Left renal cortex interstitium (tissue), 4 donors: ENCODE measurements around the gene TGOLN2. TPM values are rescaled to one million over a fixed set of nuclear protein-coding genes. Genes with fewer than 3 reads are reported as not detected.
"Not testable (repeated sequence)": the region's sequence is repeated elsewhere in the genome, so short reads cannot be mapped to it uniquely, and the experiment has no call there.

ENCODE experiments used
- DNase-seq, 4 donors: peaks; one replicate each; pipeline ENCODE4 v3.0.0-alpha.2; 2013; ENCODE audit warnings: low read depth in 4 of 4, low spot score in 2 of 4, missing footprints in 1 of 4
- polyA plus RNA-seq, 4 donors: library from polyadenylated mRNA; unstranded; fragments of 120-200 nt; gene quantifications; one replicate each; pipeline ENCODE4 v1.2.1, GENCODE V29; 2013; ENCODE audit not compliant: insufficient read length in 4 of 4

Gene TGOLN2
- polyA plus RNA-seq = 100 to 1,000 TPM; 113 to 136 (median 127) TPM

DNA sequence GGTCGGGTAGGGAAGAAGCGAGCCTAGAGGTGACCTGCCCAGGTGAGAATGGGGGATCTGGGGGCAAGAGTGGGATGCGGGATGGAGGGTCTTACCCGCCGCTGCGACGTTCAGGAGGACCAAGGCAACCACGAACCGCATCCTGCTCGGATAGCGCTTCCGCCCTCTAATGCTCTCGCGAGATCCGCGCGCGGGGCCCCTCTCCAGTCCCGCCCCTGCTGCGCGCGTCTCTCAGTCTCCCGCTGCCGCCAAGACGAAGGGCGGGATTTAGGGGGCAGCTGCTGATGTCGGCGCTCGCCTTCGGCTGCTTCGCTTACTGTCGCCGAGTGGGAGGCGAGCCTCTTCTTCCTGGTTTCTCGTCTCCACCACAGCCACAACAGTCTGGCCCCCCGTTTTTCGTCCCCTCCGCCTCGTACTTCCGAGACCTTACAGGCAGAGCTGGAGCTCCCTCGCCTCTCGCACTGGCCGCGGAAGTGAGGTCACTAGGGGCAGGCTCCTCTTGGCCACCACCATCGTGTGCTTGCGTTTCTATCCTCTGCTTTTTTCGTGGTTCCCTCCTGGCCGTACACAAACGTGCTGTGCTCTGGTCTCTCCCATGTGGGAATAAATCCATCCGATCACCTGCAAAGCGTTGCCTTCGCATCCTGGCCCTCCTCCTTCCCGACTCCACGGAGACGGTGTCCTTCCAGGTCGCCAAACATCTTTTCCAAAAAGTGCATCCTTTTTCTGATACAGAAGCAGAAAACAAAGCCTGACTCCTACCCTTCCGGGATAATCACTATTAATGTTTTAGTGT, at the start of gene TGOLN2:
TGOLN2 (minus strand) TSS at position 168 of the 796 bp plus-strand sequence; CDS start at position 141, 27 bp downstream.
- peak; percentile 85 to 94 (median 88) for DNase-seq

GRCh38 chr2:85377083-85377482, 49.3 kb upstream of the TGOLN2 start:
- DNase-seq = no peak

DNA sequence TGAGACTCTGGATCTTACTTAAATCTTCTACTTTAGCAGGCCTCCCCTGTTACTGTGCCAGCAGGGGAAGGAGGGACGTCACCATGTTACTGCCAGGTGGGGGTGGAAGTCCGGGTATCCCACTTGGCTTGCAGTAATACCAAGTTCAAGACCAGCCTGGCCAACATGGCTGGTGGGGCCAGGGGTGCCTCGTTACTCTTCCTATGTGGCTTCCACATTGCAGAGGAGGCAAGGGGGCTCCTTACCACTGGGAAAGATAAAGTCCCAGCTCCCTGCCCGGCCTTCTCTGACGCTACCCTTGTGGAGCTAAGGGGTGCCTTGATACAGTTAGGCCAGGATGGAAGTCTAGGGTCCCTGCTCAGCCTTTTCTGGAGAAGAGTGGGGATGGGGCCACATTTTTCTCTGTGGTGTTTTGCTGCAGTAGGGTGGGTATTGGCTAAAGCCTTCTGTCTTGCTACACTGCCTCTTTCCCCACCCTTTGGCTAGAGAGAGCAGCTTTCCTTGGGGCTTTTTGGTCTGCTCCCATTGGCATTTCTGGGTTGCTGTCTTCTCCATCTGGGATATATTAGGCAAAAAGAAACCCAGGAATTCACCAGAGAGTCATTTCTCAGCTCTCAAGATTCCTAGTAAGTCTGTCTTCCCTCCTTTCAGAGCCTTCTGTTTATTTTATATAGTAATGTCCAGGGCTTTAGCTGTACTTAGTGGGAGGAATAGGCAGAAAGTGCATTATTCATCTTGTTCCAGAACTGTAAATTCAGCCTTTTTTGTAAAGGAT, 48.7 kb upstream of the TGOLN2 start:
- no peak for DNase-seq

- DNase-seq = no peak
These were observed 43.3 kb upstream of the TGOLN2 start for GRCh38 chr2:85371045-85371444.

- DNase-seq = no peak
These were observed 41.7 kb upstream of the TGOLN2 start for GRCh38 chr2:85369500-85369899.

DNA sequence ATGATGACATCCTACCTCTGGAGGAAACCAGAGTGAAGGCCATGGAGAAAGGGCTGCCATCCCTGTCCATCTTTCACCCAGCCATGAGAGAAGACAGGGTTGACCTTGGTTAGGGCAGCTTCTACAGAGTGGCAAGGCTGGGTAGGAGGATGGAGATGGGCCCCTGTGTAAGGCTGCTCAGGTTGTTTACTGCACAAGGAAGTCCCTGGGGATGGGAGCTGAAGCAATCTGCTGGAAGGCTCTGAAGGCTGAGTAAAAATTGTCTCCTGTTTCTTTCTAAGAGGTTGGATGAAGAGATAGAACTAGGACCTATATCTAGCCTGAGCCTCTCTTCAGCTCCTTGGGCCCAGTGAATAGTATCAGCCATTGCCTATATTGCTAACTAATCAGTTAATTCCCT, 41.1 kb upstream of the TGOLN2 start:
- no peak for DNase-seq

GRCh38 chr2:85367180-85367579, 39.4 kb upstream of the TGOLN2 start:
- no peak for DNase-seq

DNA sequence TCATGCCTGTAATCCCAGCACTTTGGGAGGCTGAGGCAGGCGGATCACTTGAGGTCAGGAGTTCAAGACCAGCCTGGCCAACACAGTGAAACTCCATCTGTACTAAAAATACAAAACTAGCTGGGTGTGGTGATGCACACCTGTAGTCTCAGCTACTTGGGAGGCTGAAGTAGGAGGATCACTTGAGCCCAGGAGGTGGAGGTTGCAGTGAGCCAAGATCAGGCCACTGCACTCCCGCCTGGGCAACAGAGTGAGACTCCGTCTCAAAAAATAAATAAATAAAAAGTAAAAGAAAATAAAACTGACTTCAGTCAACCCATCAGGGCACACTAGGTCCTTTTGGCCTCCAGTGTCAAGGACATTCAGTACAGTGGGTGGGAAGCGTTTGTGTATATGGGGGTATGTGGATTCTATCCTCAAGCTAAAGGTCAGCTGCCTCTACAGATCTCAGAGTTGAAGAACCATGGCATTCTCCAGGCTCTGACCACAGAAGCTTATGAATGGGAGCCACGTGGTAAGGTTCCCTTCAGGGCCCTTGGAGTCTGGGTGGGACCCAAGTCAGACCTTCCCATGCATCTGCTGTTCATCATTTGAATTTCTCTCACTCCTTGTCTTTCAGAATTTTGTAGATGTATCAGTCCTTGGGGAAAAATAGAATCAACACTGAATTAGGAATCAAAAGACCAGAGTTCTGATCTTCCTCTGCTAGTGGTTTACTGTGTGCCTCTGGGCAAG, 35.0 kb upstream of the TGOLN2 start:
- DNase-seq = not testable (repeated sequence)

- DNase-seq = no peak
These were observed 29.9 kb upstream of the TGOLN2 start for GRCh38 chr2:85357736-85358135.

GRCh38 chr2:85356186-85356585, 28.4 kb upstream of the TGOLN2 start:
- no peak for DNase-seq

- DNase-seq = no peak
These were observed 27.7 kb upstream of the TGOLN2 start for GRCh38 chr2:85355521-85355920.

- DNase-seq = no peak
These were observed 27.3 kb upstream of the TGOLN2 start for GRCh38 chr2:85355073-85355410.

DNA sequence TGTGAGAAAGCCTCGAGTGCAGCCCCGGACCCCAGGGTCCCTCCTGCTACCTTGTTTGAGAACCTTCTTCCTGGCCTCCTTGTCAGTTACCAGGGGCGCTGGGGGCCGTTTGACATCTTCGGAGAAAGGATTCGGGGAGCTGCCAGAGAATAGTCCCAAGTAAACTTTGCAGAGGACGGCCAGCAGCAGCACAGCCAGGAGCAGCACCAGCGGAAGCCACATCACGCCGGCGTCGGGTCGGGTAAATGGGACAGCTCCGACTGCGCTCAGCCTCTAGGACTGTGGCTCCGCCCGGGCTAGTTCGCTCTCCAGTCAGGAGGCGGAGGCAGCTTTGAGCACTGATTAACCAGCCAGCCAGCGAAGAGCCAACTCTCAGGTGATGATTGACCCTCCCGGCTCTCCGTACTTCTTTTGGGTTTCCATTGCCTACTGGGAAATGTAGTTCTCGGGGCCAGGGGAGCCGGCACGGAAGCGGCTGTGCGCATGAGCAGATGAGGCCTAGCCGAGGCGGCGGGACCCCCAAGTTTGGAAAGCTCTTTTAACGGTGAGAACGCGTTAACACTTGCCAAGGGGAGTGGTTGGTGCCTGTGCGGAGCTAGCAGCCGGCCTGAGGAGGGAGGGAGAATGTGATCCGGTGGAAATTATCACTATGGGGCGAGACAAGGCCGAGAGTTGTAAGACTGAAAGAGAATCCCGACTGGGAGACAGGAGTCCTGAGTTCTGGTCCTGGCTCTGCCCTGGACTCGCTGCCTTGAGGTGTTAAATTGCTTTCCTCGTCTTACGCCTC, 26.7 kb upstream of the TGOLN2 start, which contains the start of the genes ELMOD3 and RETSAT:
ELMOD3 (plus strand) TSS at position 484 of the 787 bp plus-strand sequence. CDS start 2,430 bp downstream, outside the sequence.
RETSAT (minus strand) TSS at position 243 of the 787 bp plus-strand sequence; CDS start at position 222, 21 bp downstream.
- DNase-seq = peak; percentile 97 to 100 (median 98)

DNA sequence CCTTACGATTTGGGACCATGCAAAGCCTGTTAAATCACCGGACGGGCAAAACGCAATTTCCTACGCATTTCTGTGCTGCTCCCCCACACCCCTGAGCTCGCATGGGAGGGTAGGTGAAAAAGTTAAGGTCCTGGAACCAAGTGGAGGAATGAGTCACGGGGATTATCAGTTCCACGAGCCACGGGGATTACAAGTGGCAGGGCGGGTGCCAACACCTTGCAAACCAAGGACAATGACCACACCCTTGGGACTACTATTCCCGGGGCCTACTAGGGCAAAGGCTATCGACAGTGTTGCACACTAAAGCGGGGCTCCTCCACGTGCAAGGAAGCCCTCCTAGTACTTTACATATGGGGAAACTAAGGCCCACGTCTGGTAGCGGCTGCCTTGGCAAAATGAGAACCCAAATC, 26.1 kb upstream of the TGOLN2 start:
- DNase-seq = no peak

DNA sequence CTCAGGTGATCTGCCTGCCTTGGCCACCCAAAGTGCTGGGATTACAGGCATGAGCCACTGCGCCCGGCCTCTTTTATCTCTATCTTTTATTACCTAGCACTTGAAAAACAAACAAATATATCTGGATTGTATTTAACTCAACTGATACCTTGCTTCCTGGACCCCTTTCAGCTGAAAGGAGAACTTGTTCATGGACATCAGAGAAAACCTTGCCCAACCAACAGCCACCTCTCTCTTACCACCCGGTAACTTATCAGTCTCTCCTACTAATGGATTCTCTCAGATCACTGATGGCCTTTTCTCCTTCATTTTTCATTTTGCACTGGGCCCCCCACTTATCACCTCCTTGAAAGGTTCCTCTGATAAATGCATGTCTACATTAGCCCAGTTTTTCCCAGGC, 19.8 kb upstream of the TGOLN2 start:
- no peak for DNase-seq

- DNase-seq = no peak
These were observed 16.7 kb upstream of the TGOLN2 start for GRCh38 chr2:85344356-85344954.

GRCh38 chr2:85343207-85343895, 15.6 kb upstream of the TGOLN2 start:
- not testable (repeated sequence) for DNase-seq

DNA sequence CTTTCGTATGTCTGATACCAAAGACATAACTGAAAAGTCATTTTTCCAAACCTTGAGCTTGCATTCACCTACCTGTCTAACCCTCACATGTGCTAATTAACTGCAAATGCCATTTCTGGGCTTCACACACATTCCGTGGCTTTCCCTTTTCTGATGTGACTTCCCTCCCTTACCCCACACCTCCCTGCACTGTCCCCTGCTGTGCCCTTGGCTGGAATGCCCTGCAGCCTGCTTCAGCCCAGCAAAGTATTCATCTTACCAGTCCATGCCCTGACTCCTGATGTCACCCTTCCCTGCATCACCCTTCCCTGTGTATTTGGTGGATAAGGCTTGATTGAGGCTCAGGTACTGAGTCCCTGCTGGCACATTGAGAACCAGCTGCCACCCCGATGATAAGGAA, 14.4 kb upstream of the TGOLN2 start:
- no peak for DNase-seq
